Esophagus muscularis mucosa (tissue), 3 donors: ENCODE data around the gene ORAI3.

Source experiments
- POLR2A ChIP-seq: fragments of 450-650 bp; IDR thresholded peaks from one replicate; pipeline ENCODE4 v1.6.1; 2017; ENCODE audit warnings: antibody characterized with exemption, moderate library complexity, mild to moderate bottlenecking, low read depth
- TF ChIP-seq, protein P1 (sequence below), 3 experiments: fragments of 200-600 bp in 2 of 3; fragments of 450-650 bp in 1 of 3; sonication (generic) in 2 of 3; IDR thresholded peaks; one replicate each; pipeline ENCODE4 v1.5.1; 2017 to 2019; ENCODE audit warnings: antibody characterized with exemption in 3 of 3, mild to moderate bottlenecking in 2 of 3, moderate library complexity in 1 of 3

GRCh38 chr16:30979170-30980022, 30.5 kb downstream of the ORAI3 start:
- no peak for TF ChIP-seq POLR2A
- TF ChIP-seq, protein P1, sequence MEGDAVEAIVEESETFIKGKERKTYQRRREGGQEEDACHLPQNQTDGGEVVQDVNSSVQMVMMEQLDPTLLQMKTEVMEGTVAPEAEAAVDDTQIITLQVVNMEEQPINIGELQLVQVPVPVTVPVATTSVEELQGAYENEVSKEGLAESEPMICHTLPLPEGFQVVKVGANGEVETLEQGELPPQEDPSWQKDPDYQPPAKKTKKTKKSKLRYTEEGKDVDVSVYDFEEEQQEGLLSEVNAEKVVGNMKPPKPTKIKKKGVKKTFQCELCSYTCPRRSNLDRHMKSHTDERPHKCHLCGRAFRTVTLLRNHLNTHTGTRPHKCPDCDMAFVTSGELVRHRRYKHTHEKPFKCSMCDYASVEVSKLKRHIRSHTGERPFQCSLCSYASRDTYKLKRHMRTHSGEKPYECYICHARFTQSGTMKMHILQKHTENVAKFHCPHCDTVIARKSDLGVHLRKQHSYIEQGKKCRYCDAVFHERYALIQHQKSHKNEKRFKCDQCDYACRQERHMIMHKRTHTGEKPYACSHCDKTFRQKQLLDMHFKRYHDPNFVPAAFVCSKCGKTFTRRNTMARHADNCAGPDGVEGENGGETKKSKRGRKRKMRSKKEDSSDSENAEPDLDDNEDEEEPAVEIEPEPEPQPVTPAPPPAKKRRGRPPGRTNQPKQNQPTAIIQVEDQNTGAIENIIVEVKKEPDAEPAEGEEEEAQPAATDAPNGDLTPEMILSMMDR (IDR thresholded peaks at IDR 0.05), result no peak
